HepG2 (cell line): ENCODE data around the gene PADI6.

Experiments used
- ETV6 ChIP-seq: sonication (generic); formaldehyde crosslinking; conservative IDR thresholded peaks from 2 replicates; pipeline ENCODE4 v1.4.0; 2020; ENCODE audit warnings: missing genetic modification reagents
- HDAC6 ChIP-seq: fragments of 200-600 bp; sonication (generic); IDR thresholded peaks from 2 replicates; pipeline ENCODE4 v1.7.0; 2017; ENCODE audit warnings: mild to moderate bottlenecking, antibody characterized with exemption, low read length, low read depth
- HNRNPK ChIP-seq: fragments of 200-400 bp; formaldehyde crosslinking; IDR thresholded peaks from 2 replicates; pipeline ENCODE4 v1.6.1; 2018; ENCODE audit warnings: low read length, low read depth, moderate library complexity, mild to moderate bottlenecking; ENCODE audit not compliant: poor library complexity, severe bottlenecking
- JUND ChIP-seq: sonication (generic); formaldehyde crosslinking; IDR thresholded peaks from 2 replicates; pipeline ENCODE4 v1.8.0; 2022; ENCODE audit warnings: mild to moderate bottlenecking, missing genetic modification reagents
- NFE2L1 ChIP-seq: sonication (generic); formaldehyde crosslinking; IDR thresholded peaks from 2 replicates; pipeline ENCODE4 v1.4.0; 2020; ENCODE audit warnings: missing genetic modification reagents, mild to moderate bottlenecking, borderline replicate concordance
- POLR2A ChIP-seq, 2 experiments: IDR thresholded peaks; 2 replicates each; pipeline ENCODE4 v1.6.1; 2011; ENCODE audit warnings: low read depth in 2 of 2, low read length in 2 of 2, mild to moderate bottlenecking in 1 of 2, moderate library complexity in 1 of 2; ENCODE audit not compliant: insufficient read depth in 1 of 2
- TAF1 ChIP-seq: sonication (generic); formaldehyde crosslinking; IDR thresholded peaks from 2 replicates; pipeline ENCODE4 v1.4.0; 2020; ENCODE audit warnings: missing genetic modification reagents
- ZNF230 ChIP-seq: sonication (generic); formaldehyde crosslinking; IDR thresholded peaks from 2 replicates; pipeline ENCODE4 v1.4.0; 2020; ENCODE audit warnings: mild to moderate bottlenecking, missing genetic modification reagents
- ZNF776 ChIP-seq: sonication (generic); formaldehyde crosslinking; IDR thresholded peaks from 2 replicates; pipeline ENCODE4 v1.4.0; 2020; ENCODE audit warnings: mild to moderate bottlenecking, missing genetic modification reagents
- TF ChIP-seq, protein P1 (sequence below): sonication (generic); formaldehyde crosslinking; IDR thresholded peaks from 2 replicates; pipeline ENCODE4 v1.5.0; 2020; ENCODE audit warnings: mild to moderate bottlenecking, missing genetic modification reagents, moderate library complexity
- TF ChIP-seq, protein P2 (sequence below): IDR thresholded peaks from 2 replicates; pipeline ENCODE4 v1.6.1; 2016
- TF ChIP-seq, protein P3 (sequence below): sonication (generic); formaldehyde crosslinking; IDR thresholded peaks from 2 replicates; pipeline ENCODE4 v1.4.0; 2020; ENCODE audit warnings: mild to moderate bottlenecking, missing genetic modification reagents, borderline replicate concordance

DNA sequence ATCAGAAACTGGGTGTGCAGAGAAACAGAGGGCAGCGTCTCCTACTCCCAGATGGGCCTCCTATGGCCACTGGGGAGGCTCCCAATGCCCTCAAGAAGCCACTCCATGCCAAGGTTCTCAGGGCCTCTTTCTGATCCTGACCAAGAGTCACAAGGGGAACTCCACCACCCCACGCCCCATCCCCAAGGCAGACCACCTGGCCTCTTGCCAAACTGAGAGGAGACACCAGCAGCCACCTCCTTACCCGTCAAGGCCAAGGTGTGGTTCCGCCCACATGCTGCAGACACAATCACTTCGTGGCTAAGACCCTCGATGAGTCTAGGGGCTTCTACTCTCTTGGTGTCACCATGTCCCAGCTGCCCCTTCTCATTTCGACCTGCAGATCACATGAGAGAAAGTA, 50.5 kb downstream of the PADI6 start:
- TF ChIP-seq, protein P1, sequence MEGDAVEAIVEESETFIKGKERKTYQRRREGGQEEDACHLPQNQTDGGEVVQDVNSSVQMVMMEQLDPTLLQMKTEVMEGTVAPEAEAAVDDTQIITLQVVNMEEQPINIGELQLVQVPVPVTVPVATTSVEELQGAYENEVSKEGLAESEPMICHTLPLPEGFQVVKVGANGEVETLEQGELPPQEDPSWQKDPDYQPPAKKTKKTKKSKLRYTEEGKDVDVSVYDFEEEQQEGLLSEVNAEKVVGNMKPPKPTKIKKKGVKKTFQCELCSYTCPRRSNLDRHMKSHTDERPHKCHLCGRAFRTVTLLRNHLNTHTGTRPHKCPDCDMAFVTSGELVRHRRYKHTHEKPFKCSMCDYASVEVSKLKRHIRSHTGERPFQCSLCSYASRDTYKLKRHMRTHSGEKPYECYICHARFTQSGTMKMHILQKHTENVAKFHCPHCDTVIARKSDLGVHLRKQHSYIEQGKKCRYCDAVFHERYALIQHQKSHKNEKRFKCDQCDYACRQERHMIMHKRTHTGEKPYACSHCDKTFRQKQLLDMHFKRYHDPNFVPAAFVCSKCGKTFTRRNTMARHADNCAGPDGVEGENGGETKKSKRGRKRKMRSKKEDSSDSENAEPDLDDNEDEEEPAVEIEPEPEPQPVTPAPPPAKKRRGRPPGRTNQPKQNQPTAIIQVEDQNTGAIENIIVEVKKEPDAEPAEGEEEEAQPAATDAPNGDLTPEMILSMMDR (CRISPR knock-in tag): no peak
- TF ChIP-seq NFE2L1 (CRISPR knock-in tag): no peak
- TF ChIP-seq TAF1 (CRISPR knock-in tag): no peak
- TF ChIP-seq ETV6 (CRISPR knock-in tag): no peak
- TF ChIP-seq JUND (CRISPR knock-in tag): no peak
- no peak for TF ChIP-seq HDAC6
- TF ChIP-seq POLR2A (IDR thresholded peaks at IDR 0.05; ENCODE audit: insufficient read depth in 1 of 2, low read depth in 2 of 2, low read length in 2 of 2): no peak
- no peak for TF ChIP-seq ZNF230 (CRISPR knock-in tag)
- TF ChIP-seq ZNF776: no peak
- TF ChIP-seq, protein P2, sequence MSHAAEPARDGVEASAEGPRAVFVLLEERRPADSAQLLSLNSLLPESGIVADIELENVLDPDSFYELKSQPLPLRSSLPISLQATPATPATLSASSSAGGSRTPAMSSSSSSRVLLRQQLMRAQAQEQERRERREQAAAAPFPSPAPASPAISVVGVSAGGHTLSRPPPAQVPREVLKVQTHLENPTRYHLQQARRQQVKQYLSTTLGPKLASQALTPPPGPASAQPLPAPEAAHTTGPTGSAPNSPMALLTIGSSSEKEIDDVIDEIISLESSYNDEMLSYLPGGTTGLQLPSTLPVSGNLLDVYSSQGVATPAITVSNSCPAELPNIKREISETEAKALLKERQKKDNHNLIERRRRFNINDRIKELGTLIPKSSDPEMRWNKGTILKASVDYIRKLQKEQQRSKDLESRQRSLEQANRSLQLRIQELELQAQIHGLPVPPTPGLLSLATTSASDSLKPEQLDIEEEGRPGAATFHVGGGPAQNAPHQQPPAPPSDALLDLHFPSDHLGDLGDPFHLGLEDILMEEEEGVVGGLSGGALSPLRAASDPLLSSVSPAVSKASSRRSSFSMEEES: no peak
- TF ChIP-seq, protein P3, sequence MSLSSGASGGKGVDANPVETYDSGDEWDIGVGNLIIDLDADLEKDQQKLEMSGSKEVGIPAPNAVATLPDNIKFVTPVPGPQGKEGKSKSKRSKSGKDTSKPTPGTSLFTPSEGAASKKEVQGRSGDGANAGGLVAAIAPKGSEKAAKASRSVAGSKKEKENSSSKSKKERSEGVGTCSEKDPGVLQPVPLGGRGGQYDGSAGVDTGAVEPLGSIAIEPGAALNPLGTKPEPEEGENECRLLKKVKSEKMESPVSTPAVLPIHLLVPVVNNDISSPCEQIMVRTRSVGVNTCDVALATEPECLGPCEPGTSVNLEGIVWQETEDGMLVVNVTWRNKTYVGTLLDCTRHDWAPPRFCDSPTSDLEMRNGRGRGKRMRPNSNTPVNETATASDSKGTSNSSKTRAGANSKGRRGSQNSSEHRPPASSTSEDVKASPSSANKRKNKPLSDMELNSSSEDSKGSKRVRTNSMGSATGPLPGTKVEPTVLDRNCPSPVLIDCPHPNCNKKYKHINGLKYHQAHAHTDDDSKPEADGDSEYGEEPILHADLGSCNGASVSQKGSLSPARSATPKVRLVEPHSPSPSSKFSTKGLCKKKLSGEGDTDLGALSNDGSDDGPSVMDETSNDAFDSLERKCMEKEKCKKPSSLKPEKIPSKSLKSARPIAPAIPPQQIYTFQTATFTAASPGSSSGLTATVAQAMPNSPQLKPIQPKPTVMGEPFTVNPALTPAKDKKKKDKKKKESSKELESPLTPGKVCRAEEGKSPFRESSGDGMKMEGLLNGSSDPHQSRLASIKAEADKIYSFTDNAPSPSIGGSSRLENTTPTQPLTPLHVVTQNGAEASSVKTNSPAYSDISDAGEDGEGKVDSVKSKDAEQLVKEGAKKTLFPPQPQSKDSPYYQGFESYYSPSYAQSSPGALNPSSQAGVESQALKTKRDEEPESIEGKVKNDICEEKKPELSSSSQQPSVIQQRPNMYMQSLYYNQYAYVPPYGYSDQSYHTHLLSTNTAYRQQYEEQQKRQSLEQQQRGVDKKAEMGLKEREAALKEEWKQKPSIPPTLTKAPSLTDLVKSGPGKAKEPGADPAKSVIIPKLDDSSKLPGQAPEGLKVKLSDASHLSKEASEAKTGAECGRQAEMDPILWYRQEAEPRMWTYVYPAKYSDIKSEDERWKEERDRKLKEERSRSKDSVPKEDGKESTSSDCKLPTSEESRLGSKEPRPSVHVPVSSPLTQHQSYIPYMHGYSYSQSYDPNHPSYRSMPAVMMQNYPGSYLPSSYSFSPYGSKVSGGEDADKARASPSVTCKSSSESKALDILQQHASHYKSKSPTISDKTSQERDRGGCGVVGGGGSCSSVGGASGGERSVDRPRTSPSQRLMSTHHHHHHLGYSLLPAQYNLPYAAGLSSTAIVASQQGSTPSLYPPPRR (CRISPR knock-in tag): no peak
- TF ChIP-seq HNRNPK: no peak
